Iris pigment epithelial cell (primary cell): ENCODE results near the gene DAZAP1.

Experiments
- DNase-seq: peaks from one replicate; pipeline ENCODE4 v3.0.0-alpha.2; 2011; ENCODE audit warnings: low read depth

DAZAP1 gene

DNA sequence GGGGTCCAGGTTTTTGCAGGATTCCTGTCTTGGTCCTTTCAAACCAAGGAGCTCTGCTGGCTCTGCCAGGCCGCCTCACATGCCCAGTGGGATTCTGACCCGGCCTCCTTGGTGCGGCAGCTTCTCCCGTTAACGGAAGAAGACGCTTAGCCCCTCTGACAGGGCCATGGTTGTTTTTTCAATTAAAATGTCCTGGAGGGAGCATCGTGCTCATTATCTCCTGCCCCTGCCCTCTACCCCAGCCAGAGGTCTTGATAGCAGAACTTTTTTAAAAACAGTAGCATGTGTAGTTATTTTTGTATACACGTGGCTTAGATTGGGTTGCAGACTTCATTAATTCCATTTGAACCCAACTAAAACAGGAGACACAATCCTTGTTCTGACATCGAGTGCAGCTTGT, 19.4 kb downstream of the DAZAP1 start:
- no peak for DNase-seq

GRCh38 chr19:1427221-1427920, 20.0 kb downstream of the DAZAP1 start:
- no peak for DNase-seq

- DNase-seq: no peak
Measured at GRCh38 chr19:1428738-1429391, 21.5 kb downstream of the DAZAP1 start.

DNA sequence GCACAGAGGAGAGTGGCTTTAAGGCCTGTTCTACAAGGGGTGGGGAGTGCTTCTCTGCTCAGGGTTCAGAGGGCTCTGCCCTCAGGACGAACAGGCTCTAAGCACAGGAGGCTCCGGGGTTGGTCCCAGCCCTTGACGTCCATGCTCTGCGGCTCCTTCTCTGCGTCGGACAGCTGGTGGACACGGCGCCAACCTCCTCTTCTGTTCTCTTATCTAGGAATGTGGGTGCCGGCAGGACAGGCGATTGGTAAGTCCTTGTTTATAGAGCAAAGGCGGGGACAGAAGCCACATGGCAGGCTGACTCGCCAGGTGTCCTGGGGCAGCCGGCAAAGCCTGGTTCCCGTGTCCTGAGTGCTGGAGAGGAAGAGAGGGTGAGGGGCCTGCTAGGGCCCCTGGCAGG, 22.4 kb downstream of the DAZAP1 start:
- DNase-seq: no peak

DNA sequence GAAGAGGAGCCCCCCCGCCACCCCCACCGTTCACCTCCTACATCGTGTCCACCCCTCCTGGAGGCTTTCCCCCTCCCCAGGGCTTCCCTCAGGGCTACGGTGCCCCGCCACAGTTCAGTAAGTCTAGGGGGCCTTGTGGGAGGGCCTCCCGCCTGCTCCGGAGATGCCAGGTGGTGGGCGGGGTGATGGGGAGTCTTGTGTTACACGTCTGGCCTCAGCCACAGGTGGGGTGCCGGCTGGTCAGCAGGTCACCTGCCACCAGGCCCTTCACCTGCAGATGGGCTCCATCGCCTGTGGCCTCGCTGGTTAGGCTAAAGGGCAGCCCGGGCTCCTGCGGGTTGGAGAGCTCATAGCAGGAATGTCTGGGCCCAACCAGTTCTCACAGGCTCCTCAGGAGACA, 22.9 kb downstream of the DAZAP1 start:
- DNase-seq: no peak

DNA sequence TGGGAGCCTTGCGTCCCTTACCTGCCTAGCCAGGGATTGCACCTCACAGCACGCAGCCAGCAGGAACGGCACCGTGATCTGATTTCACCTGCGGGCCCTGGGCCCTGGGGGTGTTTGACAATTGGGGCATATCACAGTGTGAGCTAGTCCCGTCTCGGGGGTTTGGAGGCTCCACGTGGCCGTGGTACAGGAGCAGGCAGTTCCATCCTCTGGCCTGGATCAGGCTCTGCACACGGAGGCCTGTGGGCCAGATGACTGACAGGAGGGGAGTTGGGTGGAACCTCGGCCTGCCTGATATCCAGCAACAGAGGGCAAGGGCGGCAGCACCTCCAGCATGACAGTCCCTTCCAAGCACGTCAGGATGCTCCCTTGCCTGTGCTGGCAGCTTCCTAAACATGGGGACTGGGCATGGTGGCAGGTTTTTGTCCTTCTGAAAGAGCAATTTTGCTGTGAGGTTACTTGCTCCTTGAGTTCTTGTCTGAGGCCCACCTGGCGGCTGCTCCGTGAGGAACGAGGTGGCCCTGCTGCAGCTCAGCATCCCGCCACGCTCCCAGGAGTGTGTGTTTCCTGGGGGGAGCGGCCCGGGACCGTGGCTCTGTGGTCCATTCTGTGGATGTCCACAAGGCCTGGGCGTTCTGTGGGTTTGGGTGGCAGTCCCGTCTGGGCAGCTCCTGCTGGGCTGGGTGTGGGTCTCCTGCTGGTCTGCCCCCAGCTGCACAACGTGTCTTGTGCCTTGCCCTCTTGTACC, 24.5 kb downstream of the DAZAP1 start:
- no peak for DNase-seq

- no peak for DNase-seq
Measured at GRCh38 chr19:1432507-1432887, 25.1 kb downstream of the DAZAP1 start.

DNA sequence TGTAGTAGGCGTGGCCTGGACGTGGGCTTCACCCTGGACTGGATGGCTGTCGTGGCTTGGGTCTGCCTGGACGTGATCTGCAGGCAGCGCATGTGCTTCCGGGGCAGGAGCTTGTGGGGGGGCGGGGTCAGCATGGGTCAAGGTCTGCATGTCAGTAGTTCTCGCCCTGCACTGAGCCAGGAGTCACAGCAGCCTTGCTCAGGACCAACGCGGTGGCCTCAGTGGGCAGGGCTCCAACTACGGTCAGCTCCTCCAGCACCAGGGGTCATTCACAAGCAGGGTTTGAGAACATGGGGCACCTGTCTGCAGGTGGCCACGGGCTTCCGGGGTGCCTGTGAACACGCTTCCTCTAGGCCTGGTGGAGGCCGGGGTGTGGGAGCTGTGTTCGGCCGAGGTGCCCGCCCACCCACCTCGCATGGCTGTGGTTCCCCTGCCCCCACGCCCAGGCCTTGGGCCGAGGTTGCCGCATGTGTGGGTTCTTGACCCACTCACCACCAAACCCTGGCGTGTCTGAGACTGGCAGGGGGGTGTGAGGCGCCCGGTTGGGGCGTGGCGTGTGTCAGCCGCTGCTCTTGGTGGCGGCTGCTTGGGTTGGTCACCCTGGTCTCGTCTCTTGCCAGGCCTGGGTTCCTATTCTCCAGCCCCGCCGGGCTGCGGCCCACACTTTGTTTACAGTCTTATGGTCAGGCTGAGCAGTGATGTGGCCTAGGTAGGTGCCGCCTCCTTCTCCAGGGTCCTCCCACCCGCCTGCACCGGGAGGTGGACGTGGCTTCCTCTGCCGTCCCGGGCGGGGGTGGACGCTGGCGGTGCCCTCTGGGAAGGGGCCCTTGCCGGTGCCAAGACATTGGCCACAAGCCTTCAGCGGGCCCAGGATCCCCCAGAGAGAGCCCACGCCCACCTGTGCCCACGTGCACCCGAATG, 26.0 kb downstream of the DAZAP1 start:
- no peak for DNase-seq

GRCh38 chr19:1434040-1434366, 26.6 kb downstream of the DAZAP1 start:
- DNase-seq: no peak

DNA sequence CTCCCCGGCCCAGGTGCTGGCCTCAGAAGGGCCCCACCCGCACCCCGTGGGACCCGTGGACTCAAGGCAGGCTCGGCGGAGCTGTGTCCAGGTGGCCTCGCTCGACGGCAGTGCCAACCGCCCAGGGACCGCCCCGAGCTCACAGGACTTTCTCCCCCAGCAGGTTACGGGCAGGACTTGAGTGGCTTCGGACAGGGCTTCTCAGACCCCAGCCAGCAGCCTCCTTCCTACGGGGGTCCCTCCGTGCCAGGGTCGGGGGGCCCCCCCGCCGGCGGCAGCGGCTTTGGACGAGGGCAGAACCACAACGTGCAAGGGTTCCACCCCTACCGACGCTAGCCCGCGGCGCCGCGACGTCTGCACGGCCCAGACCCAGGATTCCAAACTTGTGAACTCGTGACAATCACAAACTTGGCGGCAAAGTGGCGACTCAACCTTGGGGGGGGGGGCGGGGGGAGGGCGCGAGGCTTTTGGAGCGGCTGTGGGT, 27.2 kb downstream of the DAZAP1 start:
- DNase-seq: no peak

DNA sequence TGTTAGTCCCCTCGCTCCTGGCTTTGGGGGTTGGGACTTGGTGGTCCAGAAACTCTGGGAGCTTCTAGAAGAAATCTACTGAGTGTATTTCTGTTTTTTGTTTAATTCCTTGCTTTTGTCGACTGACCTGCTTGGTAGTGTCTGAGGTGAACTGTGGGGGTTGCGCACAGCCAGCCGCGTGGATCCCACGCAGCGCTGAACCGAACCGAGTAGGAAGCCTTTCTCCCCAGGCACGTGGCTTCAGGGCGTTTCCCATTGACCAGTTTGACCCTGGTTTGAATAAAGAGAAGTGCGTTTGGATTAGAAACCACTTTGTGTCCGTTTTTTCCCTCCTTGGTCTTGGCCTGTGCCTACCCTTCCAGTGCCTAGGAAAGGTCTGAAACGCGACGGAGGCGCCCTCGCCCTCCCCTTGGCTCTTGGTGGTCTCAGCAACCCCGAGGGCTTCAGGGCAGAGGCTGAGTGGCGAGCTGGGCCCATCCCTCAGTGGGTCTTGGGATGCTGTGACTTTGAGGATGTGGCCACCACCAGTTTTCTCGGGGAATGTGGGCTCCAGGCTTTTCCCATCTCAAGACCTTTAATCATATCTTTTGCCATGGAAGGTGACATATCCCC, 28.1 kb downstream of the DAZAP1 start:
- no peak for DNase-seq

- DNase-seq: no peak
Measured at GRCh38 chr19:1437609-1438008, 30.2 kb downstream of the DAZAP1 start.

GRCh38 chr19:1438035-1438932, 30.9 kb downstream of the DAZAP1 start, which contains the start of gene RPS15:
Gene RPS15 (plus strand): TSS chr19:1438396. CDS start chr19:1438426, 30 bp downstream.
- peak; percentile 93 for DNase-seq

GRCh38 chr19:1438933-1439354, 31.6 kb downstream of the DAZAP1 start:
- DNase-seq: no peak

GRCh38 chr19:1439525-1440417, 32.4 kb downstream of the DAZAP1 start:
- peak; percentile 30 for DNase-seq

DNA sequence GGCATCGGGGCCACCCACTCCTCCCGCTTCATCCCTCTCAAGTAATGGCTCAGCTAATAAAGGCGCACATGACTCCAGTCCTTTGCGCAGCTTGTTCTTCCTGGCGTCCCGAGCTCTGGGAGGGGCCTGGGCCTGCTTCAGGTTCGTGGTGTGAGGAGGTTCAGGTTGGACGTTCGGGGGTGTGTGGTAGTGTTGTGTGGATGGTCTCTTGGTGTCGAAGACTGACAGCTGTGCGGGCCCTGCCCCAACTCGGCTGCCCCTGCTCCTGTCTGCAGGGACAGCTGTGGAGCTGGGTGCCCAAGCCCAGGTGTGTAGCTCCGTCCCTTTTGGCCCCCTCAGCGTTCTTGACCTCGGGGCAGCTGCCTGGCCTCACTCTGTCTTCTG, 33.0 kb downstream of the DAZAP1 start:
- DNase-seq: no peak

- DNase-seq: no peak
Measured at GRCh38 chr19:1441022-1441426, 33.6 kb downstream of the DAZAP1 start.

DNA sequence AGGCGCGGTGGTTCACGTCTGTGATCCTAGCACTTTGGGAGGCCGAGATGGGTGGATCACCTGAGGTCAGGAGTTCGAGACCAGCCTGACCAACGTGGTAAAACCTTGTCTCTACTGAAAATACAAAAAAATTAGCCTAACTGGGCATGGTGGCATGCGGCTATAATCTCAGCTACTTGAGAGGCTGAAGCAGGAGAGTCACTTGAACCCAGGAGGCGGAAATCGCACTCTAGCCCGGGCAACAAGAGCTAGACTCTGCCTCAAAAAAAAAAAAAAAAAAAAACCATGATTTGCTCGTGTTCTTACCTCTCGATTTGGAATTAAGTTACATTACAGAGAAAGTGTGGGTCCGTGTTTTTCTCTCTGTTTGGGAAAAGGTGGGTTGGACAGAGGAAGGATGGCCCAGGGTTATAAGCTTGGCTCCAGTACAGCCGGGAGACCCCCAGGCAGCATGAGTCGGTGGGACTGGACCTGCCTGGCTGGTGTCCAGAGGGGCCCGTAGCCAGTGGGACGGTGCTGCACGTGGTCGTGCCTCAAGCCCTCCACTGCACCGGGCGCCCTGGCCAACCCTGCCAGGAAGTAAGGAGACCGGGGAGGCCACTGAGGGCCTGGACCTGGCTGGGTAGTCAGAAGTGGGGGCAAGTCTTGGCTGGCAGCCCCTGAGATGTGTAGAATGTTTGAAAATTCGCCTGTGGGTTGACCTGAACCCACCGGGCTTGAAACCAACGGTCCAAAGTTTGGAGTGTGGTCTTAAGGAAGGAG, 34.5 kb downstream of the DAZAP1 start:
- no peak for DNase-seq
